H7 (cell line): ENCODE measurements around the gene GSG1L2. TPM values are rescaled to one million over a fixed set of nuclear protein-coding genes. Genes with fewer than 3 reads are reported as not detected.
A peak's percentile ranks its signal among the peaks of the same experiment; 100 is the strongest.

Experiments used
- DNase-seq: peaks from one replicate; pipeline ENCODE4 v3.0.0; 2012
- H3K27me3 ChIP-seq: 2 replicates; pipeline ENCODE4 v1.6.0; 2011; ENCODE audit warnings: mild to moderate bottlenecking, low read length; ENCODE audit not compliant: control insufficient read depth, insufficient read depth
- H3K36me3 ChIP-seq: replicated peaks from 2 replicates; pipeline ENCODE4 v1.5.1; 2011; ENCODE audit warnings: low read length; ENCODE audit not compliant: control insufficient read depth, insufficient read depth
- H3K4me3 ChIP-seq: 2 replicates; pipeline ENCODE4 v1.5.1; 2011; ENCODE audit warnings: low read depth, mild to moderate bottlenecking, control low read depth, low read length, moderate library complexity; ENCODE audit not compliant: insufficient read depth
- total RNA-seq: library from RNA; depleted of rRNA; stranded (reverse); fragments of >200 nt; shearing (Covaris generic); gene quantifications from 2 replicates; pipeline ENCODE4 v1.2.3, GENCODE V29; 2014

The GSG1L2 gene
- total RNA-seq, 1 experiment from 2014 or later = not detected

GRCh38 chr17:9811537-9811936 is 10.3 kb downstream of the GSG1L2 start:
- Histone ChIP-seq H3K4me3 (no peak overlapping the region), H3K36me3 (no peaks in the 10 kb centered on the region), H3K27me3 (no peaks in the 10 kb centered on the region)
- no peak for DNase-seq

- DNase-seq = no peak
- no peak overlapping the region for H3K4me3 ChIP-seq
- H3K27me3 ChIP-seq = no peaks in the 10 kb centered on the region
- no peaks in the 10 kb centered on the region for H3K36me3 ChIP-seq
Measured at GRCh38 chr17:9811086-9811485, 10.8 kb downstream of the GSG1L2 start.

GRCh38 chr17:9810100-9810949 is 11.6 kb downstream of the GSG1L2 start:
- H3K27me3 ChIP-seq = no peaks in the 10 kb centered on the region
- H3K4me3 ChIP-seq = no peak overlapping the region
- H3K36me3 ChIP-seq = no peaks in the 10 kb centered on the region
- DNase-seq = no peak

- no peaks in the 10 kb centered on the region for H3K27me3 ChIP-seq
- no peak for DNase-seq
- no peak overlapping the region for H3K4me3 ChIP-seq
- H3K36me3 ChIP-seq = no peaks in the 10 kb centered on the region
Measured at GRCh38 chr17:9809409-9809808, 12.5 kb downstream of the GSG1L2 start.

GRCh38 chr17:9806699-9807098 is 15.2 kb downstream of the GSG1L2 start:
- H3K27me3 ChIP-seq = no peaks in the 10 kb centered on the region
- H3K4me3 ChIP-seq = no peak overlapping the region
- H3K36me3 ChIP-seq = no peaks in the 10 kb centered on the region
- no peak for DNase-seq

- Histone ChIP-seq H3K36me3 (no peaks in the 10 kb centered on the region), H3K4me3 (no peak overlapping the region), H3K27me3 (no peaks in the 10 kb centered on the region)
- DNase-seq = no peak
Measured at GRCh38 chr17:9805769-9806168, 16.1 kb downstream of the GSG1L2 start.

GRCh38 chr17:9802697-9803096 is 19.2 kb downstream of the GSG1L2 start:
- Histone ChIP-seq H3K27me3 (no peaks in the 10 kb centered on the region), H3K4me3 (no peak overlapping the region), H3K36me3 (no peaks in the 10 kb centered on the region)
- no peak for DNase-seq

- no peaks in the 10 kb centered on the region for H3K27me3 ChIP-seq
- no peak for DNase-seq
- no peak overlapping the region for H3K4me3 ChIP-seq
- no peaks in the 10 kb centered on the region for H3K36me3 ChIP-seq
Measured at GRCh38 chr17:9802294-9802693, 19.6 kb downstream of the GSG1L2 start.

GRCh38 chr17:9801505-9801904 is 20.4 kb downstream of the GSG1L2 start:
- Histone ChIP-seq H3K4me3 (no peak overlapping the region), H3K27me3 (no peaks in the 10 kb centered on the region)

GRCh38 chr17:9798724-9799123 is 23.2 kb downstream of the GSG1L2 start:
- H3K27me3 ChIP-seq = no peaks in the 10 kb centered on the region
- DNase-seq = no peak

More at GRCh38 chr17:9801505-9801904, 20.4 kb downstream of the GSG1L2 start:
- DNase-seq = no peak
- H3K36me3 ChIP-seq = no peaks in the 10 kb centered on the region

GRCh38 chr17:9798008-9798407 is 23.9 kb downstream of the GSG1L2 start:
- DNase-seq = peak; percentile 29
- no peak overlapping the region for H3K4me3 ChIP-seq
- H3K27me3 ChIP-seq = no peaks in the 10 kb centered on the region
- no peaks in the 10 kb centered on the region for H3K36me3 ChIP-seq

More at GRCh38 chr17:9798724-9799123, 23.2 kb downstream of the GSG1L2 start:
- Histone ChIP-seq H3K4me3 (no peak overlapping the region), H3K36me3 (no peaks in the 10 kb centered on the region)

GRCh38 chr17:9792181-9792840 is 29.6 kb downstream of the GSG1L2 start:
- Histone ChIP-seq H3K36me3 (no peaks in the 10 kb centered on the region), H3K27me3 (no peaks in the 10 kb centered on the region), H3K4me3 (no peak overlapping the region)
- DNase-seq = no peak

- Histone ChIP-seq H3K4me3 (no peak within 1 kb of the TSS), H3K36me3 (no peaks in the 10 kb centered on the region), H3K27me3 (no peaks in the 10 kb centered on the region)
- no peak for DNase-seq
Measured at GRCh38 chr17:9790889-9791876, 30.7 kb downstream of the GSG1L2 start, which contains the start of gene DHRS7C. TSS of gene DHRS7C (minus strand) at chr17:9791592. CDS start at chr17:9791284, 308 bp downstream.

GRCh38 chr17:9790316-9790715 is 31.6 kb downstream of the GSG1L2 start:
- DNase-seq = no peak
- Histone ChIP-seq H3K4me3 (no peak overlapping the region), H3K27me3 (no peaks in the 10 kb centered on the region), H3K36me3 (no peaks in the 10 kb centered on the region)
